Neural cell (in vitro differentiated cells): ENCODE data around the gene SLC25A18. TPM values are rescaled to one million over a fixed set of nuclear protein-coding genes. Genes with fewer than 3 reads are reported as not detected.

Experiments used
- H2AFZ ChIP-seq: fragments of 200-600, 300-800 bp; sonication (generic), shearing (Covaris generic); 2 replicates; pipeline ENCODE4 v1.6.0; 2014; ENCODE audit warnings: low read depth, mild to moderate bottlenecking, antibody characterized with exemption, low read length, moderate library complexity
- H3F3A ChIP-seq: fragments of 200-600 bp; shearing (Covaris generic); 2 replicates; pipeline ENCODE4 v1.6.1; 2016; ENCODE audit warnings: mild to moderate bottlenecking, moderate library complexity, mixed read lengths, antibody characterized with exemption, low read length; ENCODE audit not compliant: insufficient read depth, poor library complexity, severe bottlenecking
- H3K27ac ChIP-seq: fragments of 200-600, 300-800 bp; sonication (generic), shearing (Covaris generic); 2 replicates; pipeline ENCODE4 v1.5.1; 2014; ENCODE audit warnings: mild to moderate bottlenecking, low read length, moderate library complexity
- H3K27me3 ChIP-seq: fragments of 300-800, 200-600 bp; sonication (generic), shearing (Covaris generic); 2 replicates; pipeline ENCODE4 v1.6.0; 2014; ENCODE audit warnings: mild to moderate bottlenecking, low read depth, low read length, moderate library complexity; ENCODE audit not compliant: insufficient read depth
- H3K36me3 ChIP-seq: fragments of 300-800, 200-600 bp; sonication (generic), shearing (Covaris generic); 2 replicates; pipeline ENCODE4 v1.5.1; 2014; ENCODE audit warnings: mild to moderate bottlenecking, antibody characterized with exemption, low read length, moderate library complexity; ENCODE audit not compliant: insufficient read depth
- H3K4me2 ChIP-seq: fragments of 300-800, 200-600 bp; sonication (generic), shearing (Covaris generic); 2 replicates; pipeline ENCODE4 v1.6.0; 2014; ENCODE audit warnings: mild to moderate bottlenecking, low read length
- H3K4me3 ChIP-seq: fragments of 300-800, 200-600 bp; sonication (generic), shearing (Covaris generic); 2 replicates; pipeline ENCODE4 v1.5.1; 2014; ENCODE audit warnings: mild to moderate bottlenecking, low read length, moderate library complexity
- H3K79me2 ChIP-seq: fragments of 200-600 bp; shearing (Covaris generic); replicated peaks from 2 replicates; pipeline ENCODE4 v1.6.0; 2014; ENCODE audit warnings: mild to moderate bottlenecking, low read length, moderate library complexity; ENCODE audit not compliant: insufficient read depth
- H3K9ac ChIP-seq: fragments of 300-800, 200-600 bp; sonication (generic), shearing (Covaris generic); 2 replicates; pipeline ENCODE4 v1.6.1; 2016; ENCODE audit warnings: mild to moderate bottlenecking, low read length, mixed read lengths
- H3K9me2 ChIP-seq: fragments of 200-600 bp; shearing (Covaris generic); 2 replicates; pipeline ENCODE4 v1.6.1; 2016; ENCODE audit warnings: mild to moderate bottlenecking, low read length, mixed read lengths; ENCODE audit not compliant: insufficient read depth
- H3K9me3 ChIP-seq: fragments of 200-600, 300-800 bp; sonication (generic), shearing (Covaris generic); 2 replicates; pipeline ENCODE4 v1.6.1; 2016; ENCODE audit warnings: mild to moderate bottlenecking, mixed run types, low read length, moderate library complexity, mixed read lengths
- H4K20me1 ChIP-seq: fragments of 200-600 bp; shearing (Covaris generic); 2 replicates; pipeline ENCODE4 v1.6.1; 2016; ENCODE audit warnings: mild to moderate bottlenecking, mixed run types; ENCODE audit not compliant: insufficient read depth
- CTCF ChIP-seq: fragments of 450-650 bp; IDR thresholded peaks from 2 replicates; pipeline ENCODE4 v1.5.1; 2014; ENCODE audit warnings: antibody characterized with exemption, mild to moderate bottlenecking, moderate library complexity; ENCODE audit not compliant: poor library complexity, severe bottlenecking
- EP300 ChIP-seq: fragments of 450-650 bp; conservative IDR thresholded peaks from 2 replicates; pipeline ENCODE4 v1.6.1; 2014; ENCODE audit warnings: antibody characterized with exemption, mild to moderate bottlenecking, moderate library complexity; ENCODE audit not compliant: poor library complexity, severe bottlenecking
- EZH2 ChIP-seq: fragments of 200-600, 300-800 bp; shearing (Covaris generic), sonication (generic); IDR thresholded peaks from 2 replicates; pipeline ENCODE4 v1.6.1; 2014; ENCODE audit warnings: antibody characterized with exemption, low read length, borderline replicate concordance, mild to moderate bottlenecking; ENCODE audit not compliant: insufficient read depth, poor library complexity, severe bottlenecking
- MXI1 ChIP-seq: fragments of 450-650 bp; conservative IDR thresholded peaks from 2 replicates; pipeline ENCODE4 v1.6.1; 2014; ENCODE audit warnings: antibody characterized with exemption, mild to moderate bottlenecking; ENCODE audit not compliant: poor library complexity, severe bottlenecking
- POLR2AphosphoS5 ChIP-seq: IDR thresholded peaks from 2 replicates; pipeline ENCODE4 v1.6.1; 2012
- REST ChIP-seq: IDR thresholded peaks from 2 replicates; pipeline ENCODE4 v1.6.1; 2012; ENCODE audit warnings: borderline replicate concordance
- SMC3 ChIP-seq: fragments of 450-650 bp; conservative IDR thresholded peaks from 2 replicates; pipeline ENCODE4 v1.6.1; 2014; ENCODE audit warnings: antibody characterized with exemption, mild to moderate bottlenecking, moderate library complexity; ENCODE audit not compliant: poor library complexity
- TAF1 ChIP-seq: IDR thresholded peaks from 2 replicates; pipeline ENCODE4 v1.6.1; 2012; ENCODE audit warnings: low read depth
- polyA plus RNA-seq: library from polyadenylated mRNA; depleted of rRNA; stranded (reverse); fragments of >200 nt; gene quantifications from 2 replicates; pipeline ENCODE4 v1.2.3, GENCODE V29; 2014

The SLC25A18 gene
- polyA plus RNA-seq, 1 donor from 2014 or later, result 0.28 TPM

GRCh38 chr22:17586831-17587440 lies 23.6 kb downstream of the SLC25A18 start:
- no peak overlapping the region for H3K27ac ChIP-seq

GRCh38 chr22:17587629-17588028 lies 24.3 kb downstream of the SLC25A18 start:
- Histone ChIP-seq H3K9ac (no peak overlapping the region), H3K4me3 (no peak overlapping the region), H3K79me2 (no peaks in the 10 kb centered on the region), H3K9me2 (no peaks in the 10 kb centered on the region), H3K36me3 (no peaks in the 10 kb centered on the region), H2AFZ (no peak overlapping the region), H3K9me3 (no peaks in the 10 kb centered on the region), H3K27me3 (no peaks in the 10 kb centered on the region), H3F3A (no peaks in the 10 kb centered on the region), H3K4me2 (no peak overlapping the region), H4K20me1 (no peaks in the 10 kb centered on the region), H3K27ac (no peak overlapping the region)
- TF ChIP-seq REST (no peak), EZH2 (no peak), MXI1 (no peak), CTCF (no peak), SMC3 (no peak), EP300 (no peak)

More at GRCh38 chr22:17586831-17587440, 23.6 kb downstream of the SLC25A18 start:
- no peaks in the 10 kb centered on the region for H3K79me2 ChIP-seq
- H4K20me1 ChIP-seq, result no peaks in the 10 kb centered on the region
- no peak overlapping the region for H3K4me2 ChIP-seq
- H3F3A ChIP-seq, result no peaks in the 10 kb centered on the region
- no peaks in the 10 kb centered on the region for H3K27me3 ChIP-seq
- H3K9me2 ChIP-seq, result no peaks in the 10 kb centered on the region
- TF ChIP-seq SMC3 (no peak), EP300 (no peak), CTCF (no peak), TAF1 (no peak), POLR2AphosphoS5 (no peak), REST (no peak)
- H3K9ac ChIP-seq, result no peak overlapping the region
- no peaks in the 10 kb centered on the region for H3K9me3 ChIP-seq
- H3K36me3 ChIP-seq, result no peaks in the 10 kb centered on the region
- no peak overlapping the region for H2AFZ ChIP-seq
- H3K4me3 ChIP-seq, result no peak overlapping the region
